SU-DHL-6 (cell line): Measurements from ENCODE around the gene CUEDC1.

ENCODE experiments used
- H2AFZ ChIP-seq: fragments of 200-600 bp; sonication (generic); 2 replicates; pipeline ENCODE4 v1.6.1; 2014; ENCODE audit warnings: low read depth, mild to moderate bottlenecking, moderate library complexity, mixed read lengths, antibody characterized with exemption, low read length; ENCODE audit not compliant: severe bottlenecking
- H3F3A ChIP-seq: fragments of 200-600 bp; shearing (Covaris generic); 2 replicates; pipeline ENCODE4 v1.6.0; 2016; ENCODE audit warnings: antibody characterized with exemption, mild to moderate bottlenecking; ENCODE audit not compliant: insufficient read depth
- H3K27ac ChIP-seq: fragments of 200-600 bp; sonication (generic); 2 replicates; pipeline ENCODE4 v1.5.1; 2016; ENCODE audit warnings: low read depth, mild to moderate bottlenecking, low read length, moderate library complexity, mixed read lengths
- H3K27me3 ChIP-seq: fragments of 200-600 bp; sonication (generic), shearing (Covaris generic); 2 replicates; pipeline ENCODE4 v1.6.0; 2014; ENCODE audit warnings: mild to moderate bottlenecking, low read length
- H3K36me3 ChIP-seq: fragments of 200-600 bp; sonication (generic); 2 replicates; pipeline ENCODE4 v1.6.1; 2014; ENCODE audit warnings: mild to moderate bottlenecking, low read length, mixed read lengths
- H3K4me2 ChIP-seq: fragments of 300-600, 200-600 bp; shearing (Covaris generic), sonication (generic); 2 replicates; pipeline ENCODE4 v1.6.0; 2014; ENCODE audit warnings: low read length, low read depth, mild to moderate bottlenecking; ENCODE audit not compliant: poor library complexity, severe bottlenecking
- H3K4me3 ChIP-seq: fragments of 200-600 bp; sonication (generic); 2 replicates; pipeline ENCODE4 v1.5.1; 2014; ENCODE audit warnings: antibody characterized with exemption, low read length, mild to moderate bottlenecking, mixed read lengths; ENCODE audit not compliant: insufficient read depth, poor library complexity, severe bottlenecking
- H3K79me2 ChIP-seq: fragments of 200-600 bp; sonication (generic); 2 replicates; pipeline ENCODE4 v1.6.1; 2014; ENCODE audit warnings: mild to moderate bottlenecking, low read length, moderate library complexity; ENCODE audit not compliant: insufficient read depth
- H3K9ac ChIP-seq: fragments of 200-600 bp; sonication (generic); 2 replicates; pipeline ENCODE4 v1.7.0; 2014; ENCODE audit warnings: mild to moderate bottlenecking, low read length
- H3K9me2 ChIP-seq: fragments of 200-600 bp; sonication (generic); replicated peaks from 2 replicates; pipeline ENCODE4 v1.6.1; 2014; ENCODE audit warnings: low read length; ENCODE audit not compliant: insufficient read depth
- H3K9me3 ChIP-seq: fragments of 200-600 bp; sonication (generic); 2 replicates; pipeline ENCODE4 v1.6.1; 2014; ENCODE audit warnings: low read length, mixed read lengths; ENCODE audit not compliant: insufficient read depth
- H4K20me1 ChIP-seq: fragments of 200-600 bp; sonication (generic); 2 replicates; pipeline ENCODE4 v1.6.1; 2014; ENCODE audit warnings: low read depth, mild to moderate bottlenecking, antibody characterized with exemption, low read length, moderate library complexity, mixed read lengths
- CTCF ChIP-seq: fragments of 200-600 bp; sonication (generic); IDR thresholded peaks from one replicate; pipeline ENCODE4 v1.5.1; 2017; ENCODE audit warnings: antibody characterized with exemption, mild to moderate bottlenecking, low read length, moderate library complexity; ENCODE audit not compliant: insufficient read depth, poor library complexity, severe bottlenecking
- EZH2phosphoT487 ChIP-seq: fragments of 200-600 bp; sonication (generic), shearing (Covaris generic); conservative IDR thresholded peaks from 2 replicates; pipeline ENCODE4 v1.6.1; 2018; ENCODE audit warnings: mild to moderate bottlenecking, antibody characterized with exemption, low read length, moderate library complexity, mixed read lengths

Gene CUEDC1

GRCh38 chr17:57929386-57929785, 25.8 kb downstream of the CUEDC1 start:
- Histone ChIP-seq H2AFZ (no peak overlapping the region), H3K27me3 (no peaks in the 10 kb centered on the region), H3F3A (no peaks in the 10 kb centered on the region), H3K4me2 (no peak overlapping the region), H3K4me3 (no peak overlapping the region), H4K20me1 (no peaks in the 10 kb centered on the region), H3K27ac (no peak overlapping the region), H3K9me3 (no peaks in the 10 kb centered on the region), H3K36me3 (no peaks in the 10 kb centered on the region), H3K9ac (no peak overlapping the region), H3K9me2 (no peaks in the 10 kb centered on the region), H3K79me2 (no peaks in the 10 kb centered on the region)
- TF ChIP-seq EZH2phosphoT487 (no peak), CTCF (no peak)

- Histone ChIP-seq H3K27me3 (no peaks in the 10 kb centered on the region), H3K9ac (no peak overlapping the region), H2AFZ (no peak overlapping the region), H3K79me2 (no peaks in the 10 kb centered on the region), H3K4me3 (no peak overlapping the region), H3K27ac (no peak overlapping the region), H3K9me3 (no peaks in the 10 kb centered on the region), H4K20me1 (no peaks in the 10 kb centered on the region), H3F3A (no peaks in the 10 kb centered on the region), H3K9me2 (no peaks in the 10 kb centered on the region), H3K36me3 (no peaks in the 10 kb centered on the region), H3K4me2 (no peak overlapping the region)
- TF ChIP-seq EZH2phosphoT487 (no peak), CTCF (no peak)
Observed at GRCh38 chr17:57928928-57929327, 26.3 kb downstream of the CUEDC1 start.

GRCh38 chr17:57927048-57927723, 28.0 kb downstream of the CUEDC1 start:
- no peaks in the 10 kb centered on the region for H3F3A ChIP-seq
- no peaks in the 10 kb centered on the region for H3K36me3 ChIP-seq
- H3K9me3 ChIP-seq = no peaks in the 10 kb centered on the region
- H3K4me3 ChIP-seq = no peak overlapping the region
- no peaks in the 10 kb centered on the region for H4K20me1 ChIP-seq
- TF ChIP-seq EZH2phosphoT487 (no peak), CTCF (no peak)
- H3K79me2 ChIP-seq = no peaks in the 10 kb centered on the region
- H3K27ac ChIP-seq = no peak overlapping the region
- H2AFZ ChIP-seq = no peak overlapping the region
- no peaks in the 10 kb centered on the region for H3K9me2 ChIP-seq
- H3K4me2 ChIP-seq = no peak overlapping the region
- H3K27me3 ChIP-seq = no peaks in the 10 kb centered on the region
- H3K9ac ChIP-seq = no peak overlapping the region
